Ishikawa (cell line): ENCODE data around the gene APOBEC3H.

Experiments
- CEBPB ChIP-seq: IDR thresholded peaks from 2 replicates; pipeline ENCODE4 v1.6.1; 2012
- CREB1 ChIP-seq: IDR thresholded peaks from 2 replicates; pipeline ENCODE4 v1.6.1; 2012; ENCODE audit warnings: low read depth
- EGR1 ChIP-seq: IDR thresholded peaks from 2 replicates; pipeline ENCODE4 v1.6.1; 2012
- EP300 ChIP-seq: IDR thresholded peaks from 2 replicates; pipeline ENCODE4 v1.6.1; 2012; ENCODE audit warnings: borderline replicate concordance
- FOXM1 ChIP-seq: IDR thresholded peaks from 2 replicates; pipeline ENCODE4 v1.6.1; 2012; ENCODE audit warnings: low read depth, borderline replicate concordance
- MAX ChIP-seq: IDR thresholded peaks from 2 replicates; pipeline ENCODE4 v1.6.1; 2012
- NFIC ChIP-seq: IDR thresholded peaks from 2 replicates; pipeline ENCODE4 v1.6.1; 2012
- RAD21 ChIP-seq: IDR thresholded peaks from 2 replicates; pipeline ENCODE4 v1.6.1; 2012; ENCODE audit warnings: low read depth
- REST ChIP-seq: IDR thresholded peaks from 2 replicates; pipeline ENCODE4 v1.6.1; 2012; ENCODE audit warnings: low read depth, mild to moderate bottlenecking
- TAF1 ChIP-seq: IDR thresholded peaks from 2 replicates; pipeline ENCODE4 v1.6.1; 2012; ENCODE audit warnings: low read depth, mild to moderate bottlenecking
- TCF12 ChIP-seq: IDR thresholded peaks from 2 replicates; pipeline ENCODE4 v1.6.1; 2012; ENCODE audit warnings: low read depth
- TEAD4 ChIP-seq: IDR thresholded peaks from 2 replicates; pipeline ENCODE4 v1.6.1; 2012
- USF1 ChIP-seq: IDR thresholded peaks from 2 replicates; pipeline ENCODE4 v1.6.1; 2012
- YY1 ChIP-seq: IDR thresholded peaks from 2 replicates; pipeline ENCODE4 v1.6.1; 2012; ENCODE audit warnings: low read depth
- ZBTB7A ChIP-seq: IDR thresholded peaks from 2 replicates; pipeline ENCODE4 v1.6.1; 2012; ENCODE audit warnings: low read depth

The APOBEC3H gene

GRCh38 chr22:39139933-39140332, 42.9 kb downstream of the APOBEC3H start:
- TF ChIP-seq USF1 (no peak), CREB1 (no peak), NFIC (no peak), YY1 (no peak), MAX (no peak), FOXM1 (no peak), TCF12 (no peak), REST (no peak)

- TF ChIP-seq RAD21: no peak
- no peak for TF ChIP-seq CEBPB
- no peak for TF ChIP-seq TAF1
- no peak for TF ChIP-seq CREB1
- TF ChIP-seq EP300: no peak
- TF ChIP-seq NFIC: no peak
These were observed 45.1 kb downstream of the APOBEC3H start for GRCh38 chr22:39142088-39142680.

GRCh38 chr22:39144101-39144767, 47.2 kb downstream of the APOBEC3H start:
- no peak for TF ChIP-seq NFIC
- TF ChIP-seq USF1: no peak
- TF ChIP-seq ZBTB7A: no peak
- no peak for TF ChIP-seq EP300
- TF ChIP-seq TCF12: no peak
- TF ChIP-seq TAF1: no peak
- TF ChIP-seq MAX: no peak
- TF ChIP-seq REST: no peak
- no peak for TF ChIP-seq YY1
- TF ChIP-seq FOXM1: no peak
- no peak for TF ChIP-seq CEBPB
- no peak for TF ChIP-seq EGR1
- no peak for TF ChIP-seq RAD21
- TF ChIP-seq CREB1: no peak

- no peak for TF ChIP-seq NFIC
- TF ChIP-seq ZBTB7A: no peak
- TF ChIP-seq USF1: no peak
- no peak for TF ChIP-seq RAD21
- TF ChIP-seq MAX: no peak
- no peak for TF ChIP-seq CEBPB
- no peak for TF ChIP-seq TAF1
- no peak for TF ChIP-seq TEAD4
- no peak for TF ChIP-seq CREB1
- no peak for TF ChIP-seq REST
- TF ChIP-seq EP300: no peak
- no peak for TF ChIP-seq FOXM1
- no peak for TF ChIP-seq TCF12
- TF ChIP-seq YY1: no peak
- no peak for TF ChIP-seq EGR1
These were observed 49.4 kb downstream of the APOBEC3H start for GRCh38 chr22:39146256-39147101.
